Stimulated activated CD8-positive, alpha-beta memory T cell treated with anti-CD3 and anti-CD28 coated beads, Interleukin-7, amount 100 ng/mL, for 4 hours (primary cell): ENCODE data around the gene UBD.

ENCODE experiments used
- DNase-seq, 2 donors: peaks; one replicate each; pipeline ENCODE4 v3.0.0-alpha.2; 2020; ENCODE audit warnings: low read depth in 2 of 2

The UBD gene

GRCh38 chr6:29559524-29560287, at the start of gene UBD:
Gene UBD (minus strand): TSS chr6:29559732. CDS start chr6:29559701, 31 bp downstream.
- no peak for DNase-seq

GRCh38 chr6:29608131-29608530, 48.6 kb upstream of the UBD start:
- no peak for DNase-seq

DNA sequence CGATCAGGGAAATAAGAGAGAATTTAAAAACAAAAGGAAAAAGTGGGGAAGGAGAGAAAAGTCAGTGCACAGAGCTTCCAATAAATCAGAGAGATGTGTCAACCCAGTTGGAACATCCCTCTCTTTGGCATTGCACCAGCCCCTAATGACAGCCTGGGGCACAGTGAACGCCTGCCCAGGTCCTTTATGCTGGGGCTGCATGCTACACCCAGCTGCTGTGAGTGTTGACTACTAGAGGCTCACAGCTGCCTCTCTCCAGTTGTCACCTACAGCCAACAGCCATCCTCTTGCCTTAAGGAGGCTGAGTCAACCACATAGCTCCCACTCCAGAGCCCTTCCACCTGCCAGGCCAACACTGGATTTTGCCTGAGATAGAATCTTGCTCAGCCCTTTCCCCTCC, 44.4 kb upstream of the UBD start:
- no peak for DNase-seq

DNA sequence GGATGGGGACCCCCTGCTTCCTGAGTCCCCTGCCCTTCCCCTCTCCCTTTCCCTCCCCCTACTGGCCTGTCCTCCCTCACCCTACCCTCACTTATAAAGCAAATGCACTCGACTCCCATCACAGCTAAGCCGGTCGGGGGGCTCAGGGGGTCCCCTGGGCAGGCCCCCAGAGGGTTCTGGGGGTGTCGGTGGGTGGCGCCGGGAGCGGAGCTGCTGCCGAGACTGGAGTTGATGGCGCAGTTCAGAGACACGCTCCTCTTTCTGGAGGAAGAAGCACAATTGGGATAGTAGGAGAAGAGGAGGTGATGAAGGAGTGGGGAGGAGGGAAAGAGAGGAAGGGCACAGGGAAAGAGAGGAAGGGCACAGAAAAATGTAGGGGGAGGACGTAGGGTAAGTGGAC, 43.9 kb upstream of the UBD start:
- DNase-seq, result no peak

DNA sequence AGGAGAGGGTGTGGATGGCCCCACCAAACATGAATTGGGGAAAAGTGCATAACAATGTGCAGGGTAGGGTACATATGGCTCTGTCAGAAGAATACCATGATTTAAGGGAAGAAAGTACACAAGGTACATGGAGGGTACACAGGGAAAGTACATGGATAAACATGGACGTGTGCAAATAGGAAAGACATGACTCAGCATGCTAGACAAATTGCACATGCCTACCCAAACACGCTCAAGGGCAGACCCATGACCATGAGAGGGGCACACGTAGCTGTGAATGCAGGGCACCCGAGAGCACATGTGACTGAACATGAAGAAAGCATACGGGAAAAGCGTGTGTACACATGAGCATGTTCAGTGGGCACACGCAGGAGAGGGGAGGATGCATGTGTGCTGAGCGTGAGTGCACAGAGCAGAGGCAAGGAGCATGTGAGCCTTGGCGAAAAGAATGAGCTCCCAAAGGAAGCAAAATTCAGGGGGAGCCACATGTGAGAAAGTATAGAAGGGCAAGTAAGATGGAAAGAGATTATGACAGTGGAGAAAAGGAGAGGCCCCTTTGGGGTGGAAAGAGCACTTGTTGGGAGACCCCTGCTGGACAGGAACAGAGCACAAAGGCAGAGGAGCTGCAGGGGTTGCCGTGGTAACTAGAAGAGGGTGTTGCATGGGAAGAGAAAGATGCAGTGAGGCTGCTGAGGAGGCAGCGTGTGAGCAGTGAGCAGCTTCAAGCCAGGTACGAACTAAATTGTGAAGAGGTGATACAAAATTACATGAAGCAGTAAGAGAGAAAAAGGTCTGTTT, 43.2 kb upstream of the UBD start:
- DNase-seq, result no peak

- no peak for DNase-seq
Observed at GRCh38 chr6:29598172-29598747, 38.7 kb upstream of the UBD start.

- no peak for DNase-seq
Observed at GRCh38 chr6:29597184-29597583, 37.7 kb upstream of the UBD start.

DNA sequence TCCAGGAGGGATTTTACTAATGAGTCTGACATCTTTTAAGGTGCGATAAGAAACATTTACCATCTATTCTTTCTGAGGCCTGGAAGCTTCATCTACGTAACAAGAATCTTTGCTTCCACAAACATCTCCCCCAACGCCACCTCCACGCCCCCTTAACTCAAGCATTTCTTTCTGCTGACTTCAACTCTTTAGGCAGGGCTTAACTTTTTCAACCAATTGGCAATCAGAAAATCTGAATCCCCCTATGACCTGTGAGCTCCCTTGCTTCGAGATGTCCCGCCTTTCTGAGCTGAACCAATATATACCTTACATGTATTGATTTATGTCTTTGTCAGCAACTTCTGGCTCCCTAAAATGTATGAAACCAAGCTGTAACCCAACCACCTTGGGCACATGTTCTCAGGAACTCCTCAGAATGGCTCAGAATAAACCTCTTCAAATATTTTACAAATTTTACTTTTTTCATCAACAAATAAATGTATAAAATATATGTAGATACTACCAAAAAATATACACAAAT, 36.9 kb upstream of the UBD start:
- no peak for DNase-seq

DNA sequence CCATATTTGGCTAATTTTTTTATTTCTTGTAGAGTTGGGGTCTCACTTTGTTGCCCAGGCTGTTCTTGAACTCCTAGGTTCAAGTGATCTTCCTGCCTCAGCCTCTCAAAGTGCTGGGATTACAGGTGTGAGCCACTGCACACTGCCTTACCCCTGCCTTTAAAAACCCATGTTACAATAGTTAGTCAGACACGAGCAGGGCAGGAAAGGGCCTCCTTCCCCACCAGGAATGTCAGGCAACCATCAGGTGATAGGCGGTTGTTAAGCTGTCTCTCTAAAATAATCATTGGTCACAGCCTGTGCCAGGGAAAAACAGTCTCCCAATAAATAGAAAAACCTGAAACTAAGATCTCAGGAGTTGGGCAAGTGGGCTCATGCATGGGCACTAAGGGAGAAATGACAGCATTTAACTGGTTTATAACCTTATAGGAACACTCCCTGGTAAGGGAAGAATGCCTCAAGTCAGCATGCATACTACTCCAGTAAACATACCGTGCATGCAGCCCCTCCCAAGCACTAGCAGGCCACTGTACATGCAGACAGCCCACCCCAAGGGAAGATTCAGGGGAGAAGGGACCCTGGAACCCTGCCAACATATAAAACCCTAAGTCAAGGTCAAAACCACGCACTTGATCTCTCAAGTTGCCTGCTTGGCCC, 33.8 kb upstream of the UBD start:
- no peak for DNase-seq

DNA sequence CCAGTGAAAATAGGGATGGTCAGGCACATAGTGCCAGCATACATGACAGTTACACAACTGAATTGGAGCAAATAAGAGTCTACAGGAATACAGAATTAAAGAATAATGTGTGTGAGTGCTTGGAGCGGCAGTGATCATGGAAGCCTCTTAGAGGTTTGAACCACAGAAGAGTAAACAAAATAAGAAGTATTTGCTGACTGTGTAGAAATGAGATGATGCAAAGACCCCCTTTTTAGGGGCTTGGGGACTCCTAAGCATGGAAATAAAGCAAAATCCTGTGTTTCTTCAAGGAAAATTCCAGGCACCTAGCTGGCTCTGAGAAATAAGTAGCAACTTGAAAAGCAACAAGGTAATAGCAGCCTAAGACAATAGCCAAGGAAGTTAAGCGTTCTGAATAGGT, 32.1 kb upstream of the UBD start:
- DNase-seq, result no peak

DNA sequence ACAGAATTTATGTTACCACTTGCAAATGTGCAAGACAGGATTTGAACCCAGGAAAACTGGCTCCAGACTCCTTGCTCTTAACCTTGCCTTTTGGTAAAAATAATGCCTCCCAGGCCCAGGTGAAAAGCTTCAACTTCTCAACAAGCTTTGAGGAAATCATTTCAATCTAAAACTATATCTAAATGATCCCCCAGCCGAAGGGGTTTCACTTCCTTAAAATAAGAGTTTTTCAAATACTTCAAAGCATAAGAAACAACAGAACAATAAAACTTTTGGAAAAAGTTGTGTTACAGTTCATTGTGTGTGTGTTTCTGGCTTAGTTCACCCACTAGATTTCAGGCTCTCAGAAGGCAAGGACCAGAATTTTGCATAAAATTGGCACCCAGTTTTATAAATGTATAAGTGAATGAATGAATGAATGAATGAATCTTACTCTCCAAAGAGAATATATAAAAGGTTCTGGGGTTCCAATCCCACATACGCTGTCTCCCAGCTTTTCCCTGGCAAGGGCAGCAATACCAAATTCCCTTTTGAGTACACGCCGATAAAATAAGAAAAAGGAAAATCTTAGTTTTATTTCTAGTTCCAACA, 30.8 kb upstream of the UBD start:
- DNase-seq, result no peak

DNA sequence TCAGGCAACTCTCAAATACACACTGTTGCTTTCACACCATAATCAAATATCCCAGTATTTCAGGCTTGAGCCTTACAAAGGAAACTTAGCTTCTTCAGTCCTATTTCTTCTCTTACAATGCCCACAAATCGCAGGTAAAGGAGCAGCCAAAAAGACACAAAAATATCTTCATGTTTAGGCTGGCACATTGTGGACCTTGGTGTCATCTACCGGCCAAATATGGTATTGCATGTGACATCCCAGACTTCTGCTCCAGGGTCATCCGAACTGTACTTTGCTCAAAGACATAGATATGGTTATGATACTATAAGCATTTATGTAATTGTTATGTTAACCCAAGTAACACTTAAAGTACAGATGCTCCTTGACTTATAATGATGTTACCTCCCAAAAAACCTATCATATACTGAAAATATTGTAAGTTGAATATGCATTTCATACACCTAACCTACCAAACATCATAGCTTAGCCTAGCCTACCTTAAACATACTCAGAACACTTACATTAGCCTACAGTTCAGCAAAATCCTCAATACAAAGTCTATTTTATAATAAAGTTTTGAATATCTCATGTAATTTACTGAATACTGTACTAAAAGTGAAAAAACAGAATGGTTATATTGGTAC, 30.0 kb upstream of the UBD start:
- peak in 1 of 2 donors; percentile 36 for DNase-seq

DNA sequence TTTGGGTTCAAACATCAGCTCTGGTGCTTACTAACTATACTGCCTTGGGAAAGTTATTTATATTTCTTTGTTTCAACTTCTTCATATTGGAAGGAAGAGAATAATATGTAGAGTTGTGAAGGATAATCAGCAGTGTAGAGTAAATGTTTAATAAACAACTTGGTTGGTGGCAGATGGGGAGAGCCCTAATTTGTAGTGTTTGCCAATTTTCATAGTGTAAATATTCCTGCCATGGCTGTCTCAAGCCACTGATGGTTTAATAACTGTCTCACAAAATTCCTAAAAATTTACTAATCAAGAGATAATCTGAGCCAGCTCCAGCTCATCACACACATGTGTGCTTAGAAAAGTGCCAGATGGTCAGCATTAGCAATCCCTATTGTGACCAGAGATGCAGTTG, 25.3 kb upstream of the UBD start, which contains the start of gene OR2H2:
Gene OR2H2 (plus strand): TSS at position 301 of the 400 bp plus-strand sequence. CDS start 2,824 bp downstream, outside the sequence.
- no peak for DNase-seq

DNA sequence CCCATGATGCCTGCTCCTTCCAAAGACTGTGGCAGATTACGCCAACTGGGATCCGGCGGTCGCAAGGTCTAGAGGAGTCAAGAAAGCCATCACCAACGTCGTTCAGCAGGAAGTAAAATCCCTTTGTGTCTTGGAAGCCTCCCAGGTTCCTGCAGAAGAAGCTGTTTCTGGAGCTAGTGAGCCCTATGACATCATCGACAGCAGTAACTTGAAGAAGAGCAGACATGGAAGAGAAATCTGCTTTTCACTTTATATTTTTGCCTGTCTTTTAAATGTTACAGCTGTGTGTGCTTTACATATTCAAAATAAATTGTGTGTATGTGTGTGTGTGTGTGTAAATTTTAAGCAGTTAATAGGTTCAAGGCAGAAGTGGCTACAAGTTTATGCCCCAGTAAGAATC, 18.0 kb upstream of the UBD start:
- DNase-seq, result no peak

- DNase-seq, result no peak
Observed at GRCh38 chr6:29576056-29576455, 16.5 kb upstream of the UBD start.

- DNase-seq, result no peak
Observed at GRCh38 chr6:29567991-29568390, 8.5 kb upstream of the UBD start.

GRCh38 chr6:29567541-29567940, 8.0 kb upstream of the UBD start:
- no peak for DNase-seq

- DNase-seq, result no peak
Observed at GRCh38 chr6:29566856-29567255, 7.3 kb upstream of the UBD start.

DNA sequence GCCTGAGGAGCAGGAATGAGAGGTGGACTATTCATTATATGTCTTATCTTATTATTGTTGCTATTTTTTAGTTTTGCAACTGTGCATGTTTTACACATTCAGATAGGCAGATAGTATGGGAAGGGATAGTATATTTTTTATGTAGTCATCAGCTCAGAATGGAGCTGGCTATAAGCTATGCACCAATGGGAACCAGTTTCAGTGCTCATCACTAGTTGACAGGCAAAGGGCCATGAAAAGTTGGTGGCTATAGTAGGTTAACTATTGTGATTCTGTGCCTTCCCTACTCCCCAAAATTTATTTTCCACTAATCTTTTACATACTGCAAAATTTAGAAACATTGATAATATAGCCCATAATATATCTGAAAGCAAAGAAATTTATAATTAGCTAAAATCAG, 5.3 kb upstream of the UBD start:
- DNase-seq, result no peak

DNA sequence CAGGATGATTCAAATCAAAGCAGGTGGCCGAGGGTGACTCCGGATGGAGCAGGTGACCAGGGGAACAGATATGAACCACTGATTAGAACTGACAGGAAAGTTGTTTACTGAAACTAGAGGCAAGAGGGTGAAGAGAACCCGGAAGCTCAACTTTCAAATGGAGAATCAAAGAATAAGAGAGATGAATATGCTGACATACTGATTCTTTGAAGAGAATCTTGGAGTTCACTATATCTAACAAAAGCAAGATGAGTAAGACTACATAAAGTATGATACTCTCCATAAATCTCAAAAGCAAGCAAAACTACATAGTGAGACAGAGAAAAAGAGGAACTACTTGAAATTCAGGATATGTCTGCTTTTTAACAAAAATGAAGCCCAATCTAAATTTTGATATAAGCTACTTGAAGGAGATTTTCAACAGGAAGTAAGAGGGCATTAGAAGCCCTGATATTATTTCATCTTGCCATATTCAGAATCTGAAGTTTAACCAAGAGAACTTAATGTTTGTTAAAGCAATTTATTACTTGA, 4.0 kb upstream of the UBD start:
- no peak for DNase-seq
